Esophagus squamous epithelium (tissue), 4 donors: ENCODE data around the gene MPZL1.

ENCODE experiments used
- CTCF ChIP-seq, 6 experiments: fragments of 450-650 bp in 4 of 6; fragments of 200-600 bp in 2 of 6; sonication (generic) in 2 of 6; IDR thresholded peaks; one replicate each; pipeline ENCODE4 v1.5.1; 2016 to 2019; ENCODE audit warnings: antibody characterized with exemption in 6 of 6, mild to moderate bottlenecking in 4 of 6, moderate library complexity in 4 of 6
- POLR2A ChIP-seq, 4 donors: fragments of 450-650 bp; IDR thresholded peaks; one replicate each; pipeline ENCODE4 v1.6.1; 2017; ENCODE audit warnings: antibody characterized with exemption in 4 of 4, mild to moderate bottlenecking in 4 of 4, moderate library complexity in 3 of 4

- no peak for TF ChIP-seq POLR2A (IDR thresholded peaks at IDR 0.05)
- TF ChIP-seq CTCF (IDR thresholded peaks at IDR 0.05), result no peak
Measured at GRCh38 chr1:167757433-167758309, 35.9 kb downstream of the MPZL1 start.
